H1 (cell line): ENCODE results near the gene TUT4. TPM values are rescaled to one million over a fixed set of nuclear protein-coding genes. Genes with fewer than 3 reads are reported as not detected.

Experiments used
- CTCF ChIA-PET: fragments of 300-600 bp; sonication (Branson Sonifier 250); formaldehyde crosslinking; loops from one replicate; lab custom pipeline; 2021; ENCODE audit not compliant: partially characterized antibody; lab: Charles Lee
- POLR2A ChIA-PET: fragments of 300-600 bp; sonication (Branson Sonifier 250); formaldehyde crosslinking; loops from one replicate; lab custom pipeline; 2021; ENCODE audit warnings: inconsistent platforms; ENCODE audit not compliant: partially characterized antibody; lab: Charles Lee
- DNase-seq, 2 experiments: peaks; one replicate each; pipeline versions ENCODE4 v3.0.0 to v3.0.0-alpha.2; 2010 to 2022; ENCODE audit warnings: low spot score in 2 of 2, low read depth in 1 of 2, mixed read lengths in 1 of 2
- FAIRE-seq: peaks from 2 replicates; lab custom pipeline; 2011; peaks lifted over from hg19 to GRCh38; lab: Jason Lieb, UNC
- H2AFZ ChIP-seq: 2 replicates; pipeline ENCODE4 v1.8.1; 2012; ENCODE audit warnings: low read length, inconsistent platforms
- H2AK5ac ChIP-seq: 2 replicates; pipeline ENCODE4 v1.6.1; 2013; ENCODE audit warnings: low read depth, low read length
- H2BK120ac ChIP-seq: replicated peaks from 2 replicates; pipeline ENCODE3; 2013; ENCODE audit warnings: low read depth, low read length, inconsistent platforms
- H2BK12ac ChIP-seq: 2 replicates; pipeline ENCODE4 v1.6.1; 2013; ENCODE audit warnings: low read depth, low read length
- H2BK15ac ChIP-seq: 2 replicates; pipeline ENCODE4 v1.6.1; 2013; ENCODE audit warnings: low read length
- H2BK20ac ChIP-seq: 2 replicates; pipeline ENCODE4 v1.6.1; 2013; ENCODE audit warnings: low read length
- H2BK5ac ChIP-seq: 2 replicates; pipeline ENCODE4 v1.6.1; 2013; ENCODE audit warnings: low read depth, low read length
- H3K14ac ChIP-seq: 2 replicates; pipeline ENCODE4 v1.6.1; 2013; ENCODE audit warnings: inconsistent platforms; ENCODE audit not compliant: insufficient read length
- H3K18ac ChIP-seq: 2 replicates; pipeline ENCODE4 v1.6.1; 2013; ENCODE audit warnings: low read length; ENCODE audit errors: extremely low read depth
- H3K23ac ChIP-seq: 2 replicates; pipeline ENCODE4 v1.6.1; 2013; ENCODE audit warnings: inconsistent platforms; ENCODE audit not compliant: insufficient read length
- H3K23me2 ChIP-seq: 2 replicates; pipeline ENCODE4 v1.6.1; 2013; ENCODE audit warnings: low read depth, low read length
- H3K27ac ChIP-seq: 2 replicates; pipeline ENCODE4 v1.6.1; 2011; ENCODE audit warnings: low read depth, low read length, inconsistent platforms
- H3K27me3 ChIP-seq, 4 experiments: replicated peaks in 1 of 4; 1 replicate in 1 of 4; 2 replicates in 3 of 4; pipeline versions ENCODE4 v1.6.1 to v1.8.1; 2011 to 2013; ENCODE audit warnings: low read length in 3 of 4, mild to moderate bottlenecking in 3 of 4, inconsistent platforms in 2 of 4, mixed read lengths in 2 of 4, moderate library complexity in 1 of 4; ENCODE audit not compliant: control insufficient read depth in 3 of 4, insufficient read depth in 3 of 4; ENCODE audit errors: extremely low read depth in 1 of 4
- H3K36me3 ChIP-seq, 4 experiments: 2 replicates each; pipeline versions ENCODE4 v1.6.1 to v1.8.1; 2011 to 2013; ENCODE audit warnings: mild to moderate bottlenecking in 4 of 4, low read length in 3 of 4, moderate library complexity in 2 of 4, control low read depth in 1 of 4, inconsistent platforms in 1 of 4; ENCODE audit not compliant: insufficient read depth in 4 of 4, control insufficient read depth in 2 of 4
- H3K4ac ChIP-seq: replicated peaks from 2 replicates; pipeline ENCODE3; 2013; ENCODE audit warnings: low read length, low read depth, mixed read lengths, inconsistent platforms; ENCODE audit not compliant: insufficient read length
- H3K4me1 ChIP-seq, 4 experiments: replicated peaks in 1 of 4; 1 replicate in 1 of 4; 2 replicates in 3 of 4; pipeline versions ENCODE4 v1.6.1 to v1.8.1; 2011 to 2013; ENCODE audit warnings: low read length in 3 of 4, inconsistent platforms in 2 of 4, mixed read lengths in 1 of 4; ENCODE audit not compliant: insufficient read depth in 4 of 4, control insufficient read depth in 3 of 4
- H3K4me2 ChIP-seq, 2 experiments: 2 replicates each; pipeline versions ENCODE4 v1.6.1 to v1.8.1; 2011 to 2013; ENCODE audit warnings: low read depth in 2 of 2, low read length in 2 of 2, control low read depth in 1 of 2, inconsistent platforms in 1 of 2, mild to moderate bottlenecking in 1 of 2; ENCODE audit not compliant: insufficient read depth in 1 of 2
- H3K4me3 ChIP-seq, 4 experiments: fragments of 200-600, 300-600 bp in 1 of 4; sonication (generic), shearing (Covaris generic), sonication (Bioruptor Twin) in 1 of 4; 2 replicates each; pipeline versions ENCODE4 v1.5.1 to v1.8.1; 2011 to 2016; ENCODE audit warnings: low read length in 4 of 4, low read depth in 3 of 4, control low read depth in 2 of 4, inconsistent platforms in 2 of 4, mild to moderate bottlenecking in 2 of 4, mixed read lengths in 1 of 4, moderate library complexity in 1 of 4; ENCODE audit not compliant: insufficient read depth in 2 of 4; ENCODE audit errors: extremely low read depth in 1 of 4
- H3K56ac ChIP-seq: replicated peaks from 2 replicates; pipeline ENCODE3; 2013; ENCODE audit warnings: low read depth, mild to moderate bottlenecking, mixed read lengths, low read length, inconsistent platforms; ENCODE audit not compliant: insufficient read length
- H3K79me1 ChIP-seq: 2 replicates; pipeline ENCODE4 v1.6.1; 2013; ENCODE audit warnings: low read depth, low read length, control low read depth
- H3K79me2 ChIP-seq, 2 experiments: 2 replicates each; pipeline versions ENCODE4 v1.6.1 to v1.8.1; 2012 to 2013; ENCODE audit warnings: low read length in 2 of 2, mild to moderate bottlenecking in 2 of 2, inconsistent platforms in 1 of 2; ENCODE audit not compliant: insufficient read depth in 2 of 2, control insufficient read depth in 1 of 2
- H3K9ac ChIP-seq, 4 experiments: replicated peaks in 1 of 4; 1 replicate in 1 of 4; 2 replicates in 3 of 4; pipeline versions ENCODE4 v1.6.1 to v1.8.1; 2011 to 2013; ENCODE audit warnings: low read depth in 3 of 4, low read length in 3 of 4, control low read depth in 2 of 4, mild to moderate bottlenecking in 2 of 4, moderate library complexity in 2 of 4, inconsistent platforms in 1 of 4; ENCODE audit errors: extremely low read depth in 1 of 4
- H3K9me3 ChIP-seq, 2 experiments: 2 replicates each; pipeline versions ENCODE4 v1.6.1 to v1.8.1; 2012 to 2013; ENCODE audit warnings: mild to moderate bottlenecking in 2 of 2, moderate library complexity in 2 of 2, control low read depth in 1 of 2, inconsistent platforms in 1 of 2, low read depth in 1 of 2, low read length in 1 of 2, mixed read lengths in 1 of 2; ENCODE audit not compliant: insufficient read depth in 2 of 2
- H4K20me1 ChIP-seq, 2 experiments: replicated peaks in 1 of 2; 2 replicates each; pipeline versions ENCODE3 to v1.8.1; 2011 to 2013; ENCODE audit warnings: inconsistent platforms in 2 of 2, low read length in 2 of 2, mild to moderate bottlenecking in 1 of 2; ENCODE audit not compliant: insufficient read depth in 2 of 2, control insufficient read depth in 1 of 2
- H4K5ac ChIP-seq: 2 replicates; pipeline ENCODE4 v1.6.1; 2013; ENCODE audit warnings: low read length, low read depth, mixed read lengths, inconsistent platforms; ENCODE audit not compliant: insufficient read length
- H4K8ac ChIP-seq: 2 replicates; pipeline ENCODE4 v1.8.0; 2013; ENCODE audit warnings: mild to moderate bottlenecking, moderate library complexity, low read length, inconsistent platforms; ENCODE audit not compliant: insufficient read depth; ENCODE audit errors: extremely low read depth
- H4K91ac ChIP-seq: replicated peaks from 2 replicates; pipeline ENCODE3; 2013; ENCODE audit warnings: low read length, mixed read lengths, inconsistent platforms; ENCODE audit not compliant: insufficient read length
- BACH1 ChIP-seq: IDR thresholded peaks from 2 replicates; pipeline ENCODE4 v1.6.1; 2012; ENCODE audit warnings: low read length, improper control_type of control experiment
- CTCF ChIP-seq, 3 experiments: IDR thresholded peaks; 1 replicate in 2 of 3; 2 replicates in 1 of 3; pipeline versions ENCODE4 v1.5.1 to v1.6.1; 2011; ENCODE audit warnings: low read length in 3 of 3, mild to moderate bottlenecking in 3 of 3, inconsistent platforms in 2 of 3, low read depth in 1 of 3, moderate library complexity in 1 of 3; ENCODE audit not compliant: insufficient read depth in 1 of 3; ENCODE audit errors: control extremely low read depth in 1 of 3
- USF2 ChIP-seq: IDR thresholded peaks from 2 replicates; pipeline ENCODE4 v1.6.1; 2011; ENCODE audit warnings: low read length, improper control_type of control experiment
- WGBS, 2 experiments: shearing (Covaris generic) in 1 of 2; methylation state at CpG; one replicate each; pipeline versions ENCODE4 v1.1.6 to v1.1.7; 2013 to 2015; ENCODE audit warnings: low lambda C conversion rate in 2 of 2, mixed read lengths in 2 of 2, inconsistent platforms in 1 of 2, low coverage in 1 of 2, missing lambda C conversion rate in 1 of 2; ENCODE audit not compliant: insufficient replicate concordance in 2 of 2, insufficient coverage in 1 of 2, insufficient read length in 1 of 2; ENCODE audit errors: extremely low coverage in 1 of 2, missing lambda C conversion rate in 1 of 2; 5-methylcytosine and 5-hydroxymethylcytosine counted together
- polyA plus RNA-seq, 7 experiments: library from polyadenylated mRNA; depleted of rRNA in 3 of 7; stranded (reverse) in 5 of 7; unstranded in 2 of 7; fragments of >200 nt in 5 of 7; fragments of 200-250 nt in 2 of 7; gene quantifications; 1 replicate in 5 of 7; 2 replicates in 1 of 7; 4 replicates in 1 of 7; pipeline versions ENCODE4 v1.2.1 to v1.2.3, GENCODE V29; 2011 to 2013; ENCODE audit warnings: missing spikeins in 2 of 7, mixed read lengths in 2 of 7
- total RNA-seq: library from RNA; stranded (reverse); fragmentation: NEBNext Ultra II Directional; extraction: Animal tissue kit (Norgen Biotek cat#: 25700); gene quantifications from 2 replicates; pipeline ENCODE4 v1.2.1, GENCODE V29; 2021
- TF ChIP-seq, protein P1 (sequence below): IDR thresholded peaks from 2 replicates; pipeline ENCODE4 v1.6.1; 2012; ENCODE audit warnings: inconsistent platforms
- TF ChIP-seq, protein P2 (sequence below): IDR thresholded peaks from 2 replicates; pipeline ENCODE4 v1.6.1; 2011; ENCODE audit warnings: low read depth, mild to moderate bottlenecking, low read length; ENCODE audit not compliant: insufficient read depth

The TUT4 gene
- total and polyA plus RNA-seq, 2 of the 8 experiments (the other 6 are each of a cell fraction or from before 2014, with no cell fraction given), result 54.5 to 63.3 TPM

GRCh38 chr1:52533713-52534112 is 19.2 kb downstream of the TUT4 start:
- Histone ChIP-seq H3K14ac (no peak overlapping the region), H4K91ac (no peak overlapping the region), H3K4ac (no peak overlapping the region), H3K4me2 (no peak overlapping the region), H3K18ac (no peak overlapping the region), H3K79me2 (peaks cover 0 to 91% of the 10 kb centered on the region in 2 experiments; a peak in 3 of 4 replicates), H3K9me3 (no peaks in the 10 kb centered on the region; a peak in 1 of 4 replicates), H3K4me1 (no peaks in the 10 kb centered on the region), H3K23me2 (no peaks in the 10 kb centered on the region), H2BK20ac (no peak overlapping the region), H4K8ac (no peak overlapping the region), H3K27ac (no peak overlapping the region), H3K4me3 (no peak overlapping the region), H2AK5ac (no peak overlapping the region), H3K36me3 (no peaks in the 10 kb centered on the region), H4K5ac (no peak overlapping the region), H4K20me1 (peaks cover 0 to 1% of the 10 kb centered on the region in 2 experiments), H3K79me1 (peaks cover 6% of the 10 kb centered on the region), H3K56ac (no peak overlapping the region), H2BK5ac (no peak overlapping the region), H3K23ac (no peak overlapping the region), H2BK15ac (no peak overlapping the region), H2BK120ac (no peak overlapping the region), H3K9ac (no peak overlapping the region), H2AFZ (no peak overlapping the region), H3K27me3 (no peaks in the 10 kb centered on the region), H2BK12ac (no peak overlapping the region)
- DNase-seq (no peak), FAIRE-seq (no peak)
- ChIA-PET POLR2A (interaction anchor here (0.7 kb wide), 1 partner anchor 8 kb away, joined by 3 read pairs; no protein-coding TSS in a partner anchor), CTCF (interaction anchor here (0.7 to 1.6 kb wide), 3 partner anchors 11 to 34 kb away, joined by 3 to 5 read pairs (median 3); no protein-coding TSS in a partner anchor)
- 88% methylated on average over 9 of the region's 9 CpGs; no CpG with 5 or more reads in 1 of the 2 experiments for WGBS, 2 experiments
- TF ChIP-seq, protein P1, sequence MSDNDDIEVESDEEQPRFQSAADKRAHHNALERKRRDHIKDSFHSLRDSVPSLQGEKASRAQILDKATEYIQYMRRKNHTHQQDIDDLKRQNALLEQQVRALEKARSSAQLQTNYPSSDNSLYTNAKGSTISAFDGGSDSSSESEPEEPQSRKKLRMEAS, result no peak
- TF ChIP-seq, protein P2, sequence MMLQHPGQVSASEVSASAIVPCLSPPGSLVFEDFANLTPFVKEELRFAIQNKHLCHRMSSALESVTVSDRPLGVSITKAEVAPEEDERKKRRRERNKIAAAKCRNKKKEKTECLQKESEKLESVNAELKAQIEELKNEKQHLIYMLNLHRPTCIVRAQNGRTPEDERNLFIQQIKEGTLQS, result no peak
- TF ChIP-seq CTCF (IDR thresholded peaks at IDR 0.05; ENCODE audit: control extremely low read depth in 1 of 3, insufficient read depth in 1 of 3, low read depth in 1 of 3, low read length in 3 of 3) (no peak), USF2 (no peak), BACH1 (no peak)
